Globus pallidus (tissue), 1 donor: Measurements from ENCODE around the gene TMEM169.

ENCODE experiments used
- DNase-seq: peaks from one replicate; pipeline ENCODE4 v3.0.0-alpha.2; 2015; ENCODE audit warnings: low spot score

The TMEM169 gene

GRCh38 chr2:216104691-216105090 lies 23.0 kb downstream of the TMEM169 start:
- peak; percentile 62 for DNase-seq

GRCh38 chr2:216107320-216107719 lies 25.6 kb downstream of the TMEM169 start:
- DNase-seq = no peak

- no peak for DNase-seq
Observed at GRCh38 chr2:216107760-216108159, 26.0 kb downstream of the TMEM169 start.

GRCh38 chr2:216108310-216108966 lies 26.7 kb downstream of the TMEM169 start:
- no peak for DNase-seq

- DNase-seq = peak; percentile 92
Observed at GRCh38 chr2:216108967-216109921, 27.5 kb downstream of the TMEM169 start, which contains the start of gene XRCC5. TSS of gene XRCC5 (plus strand) at chr2:216109348. CDS start at chr2:216109437, 89 bp downstream.

GRCh38 chr2:216109962-216110614 lies 28.4 kb downstream of the TMEM169 start:
- no peak for DNase-seq

- no peak for DNase-seq
Observed at GRCh38 chr2:216110620-216111019, 28.9 kb downstream of the TMEM169 start.

GRCh38 chr2:216111122-216111521 lies 29.4 kb downstream of the TMEM169 start:
- no peak for DNase-seq

GRCh38 chr2:216112926-216113325 lies 31.2 kb downstream of the TMEM169 start:
- DNase-seq = no peak

- no peak for DNase-seq
Observed at GRCh38 chr2:216113572-216113971, 31.9 kb downstream of the TMEM169 start.

- DNase-seq = no peak
Observed at GRCh38 chr2:216114382-216114713, 32.6 kb downstream of the TMEM169 start.

GRCh38 chr2:216114714-216115531 lies 33.2 kb downstream of the TMEM169 start:
- peak; percentile 97 for DNase-seq

- no peak for DNase-seq
Observed at GRCh38 chr2:216116418-216116817, 34.7 kb downstream of the TMEM169 start.

GRCh38 chr2:216117561-216118340 lies 36.0 kb downstream of the TMEM169 start:
- no peak for DNase-seq

- no peak for DNase-seq
Observed at GRCh38 chr2:216118474-216118873, 36.8 kb downstream of the TMEM169 start.

GRCh38 chr2:216119146-216119545 lies 37.4 kb downstream of the TMEM169 start:
- DNase-seq = no peak

- DNase-seq = no peak
Observed at GRCh38 chr2:216119986-216120385, 38.3 kb downstream of the TMEM169 start.

GRCh38 chr2:216121255-216121654 lies 39.5 kb downstream of the TMEM169 start:
- no peak for DNase-seq

GRCh38 chr2:216126943-216127342 lies 45.2 kb downstream of the TMEM169 start:
- DNase-seq = no peak

GRCh38 chr2:216130346-216130971 lies 48.7 kb downstream of the TMEM169 start:
- no peak for DNase-seq
